GM18868 (cell line): ENCODE measurements around the gene ACTMAP.

ENCODE experiments used
- ATAC-seq: cut with Tn5 transposase; IDR thresholded peaks from one replicate; pipeline ENCODE4 v1.9.1; 2021; ENCODE audit warnings: mild to moderate bottlenecking, moderate library complexity; ENCODE audit not compliant: unreplicated experiment

The ACTMAP gene

DNA sequence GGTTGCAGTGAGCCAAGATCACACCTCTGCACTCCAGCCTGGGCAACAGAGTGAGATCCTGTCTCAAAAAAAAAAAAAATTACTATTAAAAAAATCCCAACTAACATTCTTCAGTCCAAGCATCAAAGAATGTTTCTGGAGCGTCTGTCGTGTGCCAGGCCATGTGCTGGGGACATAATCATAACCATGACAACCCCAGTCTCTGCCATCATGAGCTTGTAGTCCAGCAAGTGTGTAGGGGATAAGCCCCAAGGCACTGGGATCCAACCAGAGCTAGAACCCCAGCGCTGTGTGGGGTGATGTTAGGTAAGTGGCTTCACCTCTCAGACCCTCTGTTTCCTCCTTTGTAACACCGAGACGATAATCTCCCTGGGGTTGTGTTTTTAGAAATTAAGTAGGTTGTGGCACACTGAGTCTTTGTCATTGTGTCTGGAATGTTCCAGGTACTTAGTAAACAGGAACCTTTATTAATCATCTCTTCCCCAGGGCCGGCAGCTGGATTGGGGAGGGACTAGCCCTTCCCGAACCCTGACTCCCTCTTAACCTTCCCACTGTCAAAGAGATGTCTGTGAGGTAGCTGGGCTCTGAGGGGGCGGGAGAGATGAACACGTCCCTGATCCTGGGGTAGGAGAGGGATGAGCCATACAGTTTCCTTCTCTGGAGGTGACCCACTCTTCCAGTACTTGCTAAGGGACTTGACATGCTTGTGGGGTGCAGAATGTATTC is 28.2 kb downstream of the ACTMAP start:
- ATAC-seq, result no peak

DNA sequence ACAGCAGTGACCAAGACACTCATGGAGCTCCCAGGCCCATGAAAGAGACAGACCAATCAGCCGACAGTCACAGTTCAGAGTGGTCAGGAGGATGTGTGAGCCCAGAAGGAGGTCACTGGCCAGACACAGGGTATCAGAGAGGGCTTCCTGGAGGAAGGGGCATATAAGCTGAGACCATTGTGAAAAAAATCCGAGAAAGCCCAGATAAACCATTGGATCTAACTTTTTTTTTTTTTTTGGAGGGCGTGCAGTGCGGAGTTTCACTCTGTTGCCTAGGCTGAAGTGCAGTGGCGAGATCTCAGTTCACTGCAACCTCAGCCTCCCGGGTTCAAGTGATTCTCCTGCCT is 29.2 kb downstream of the ACTMAP start:
- no peak for ATAC-seq

DNA sequence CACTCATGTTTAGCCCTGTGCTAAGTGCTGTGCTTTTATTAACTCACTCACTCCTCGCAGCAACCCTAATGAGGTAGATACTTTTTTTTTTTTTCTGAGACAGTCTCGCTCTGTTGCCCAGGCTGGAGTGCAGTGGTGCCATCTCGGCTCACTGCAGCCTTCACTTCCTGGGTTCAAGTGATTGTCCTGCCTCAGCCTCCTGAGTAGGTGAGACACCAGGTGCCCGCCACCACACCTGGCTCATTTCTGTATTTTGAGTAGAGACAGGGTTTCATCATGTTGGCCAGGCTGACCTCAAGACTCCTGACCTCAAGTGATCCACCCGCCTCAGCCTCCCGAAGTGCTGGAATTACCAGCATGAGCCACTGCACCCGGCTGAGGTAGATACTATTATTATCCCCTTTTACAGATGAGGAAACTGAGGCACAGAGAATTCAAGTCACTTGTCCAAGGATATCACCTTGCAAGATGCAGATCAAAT is 30.8 kb downstream of the ACTMAP start:
- ATAC-seq, result no peak

DNA sequence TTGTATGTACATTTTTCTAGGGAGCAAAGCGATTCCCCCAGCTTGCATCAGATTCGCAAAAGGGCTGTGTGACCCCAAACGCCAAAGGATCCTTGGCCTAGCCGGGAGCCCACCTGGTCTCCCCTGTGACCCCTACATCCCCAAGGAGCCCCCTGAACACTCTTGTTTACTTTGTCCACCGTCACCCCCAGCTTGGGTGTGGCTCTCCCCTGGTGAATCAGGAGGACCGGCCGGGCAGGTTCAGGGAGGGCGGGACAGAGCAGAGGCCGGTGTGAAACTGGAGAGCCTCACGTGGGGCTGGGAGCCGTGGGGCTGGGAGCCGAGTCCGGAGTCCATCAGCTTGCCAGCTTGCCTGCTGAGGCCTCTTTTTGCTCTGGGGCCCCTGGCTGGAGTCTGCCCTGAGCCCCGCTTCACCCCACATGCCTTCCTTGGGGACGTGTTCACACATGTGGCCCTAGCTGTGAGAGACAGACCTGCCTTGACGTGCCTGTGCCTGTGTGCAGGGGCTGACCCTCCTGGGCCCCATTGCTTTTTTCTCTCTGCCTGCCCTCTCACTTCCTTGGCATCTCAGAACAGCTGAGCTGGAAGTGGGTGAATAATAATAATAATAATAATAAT is 31.4 kb downstream of the ACTMAP start:
- no peak for ATAC-seq

DNA sequence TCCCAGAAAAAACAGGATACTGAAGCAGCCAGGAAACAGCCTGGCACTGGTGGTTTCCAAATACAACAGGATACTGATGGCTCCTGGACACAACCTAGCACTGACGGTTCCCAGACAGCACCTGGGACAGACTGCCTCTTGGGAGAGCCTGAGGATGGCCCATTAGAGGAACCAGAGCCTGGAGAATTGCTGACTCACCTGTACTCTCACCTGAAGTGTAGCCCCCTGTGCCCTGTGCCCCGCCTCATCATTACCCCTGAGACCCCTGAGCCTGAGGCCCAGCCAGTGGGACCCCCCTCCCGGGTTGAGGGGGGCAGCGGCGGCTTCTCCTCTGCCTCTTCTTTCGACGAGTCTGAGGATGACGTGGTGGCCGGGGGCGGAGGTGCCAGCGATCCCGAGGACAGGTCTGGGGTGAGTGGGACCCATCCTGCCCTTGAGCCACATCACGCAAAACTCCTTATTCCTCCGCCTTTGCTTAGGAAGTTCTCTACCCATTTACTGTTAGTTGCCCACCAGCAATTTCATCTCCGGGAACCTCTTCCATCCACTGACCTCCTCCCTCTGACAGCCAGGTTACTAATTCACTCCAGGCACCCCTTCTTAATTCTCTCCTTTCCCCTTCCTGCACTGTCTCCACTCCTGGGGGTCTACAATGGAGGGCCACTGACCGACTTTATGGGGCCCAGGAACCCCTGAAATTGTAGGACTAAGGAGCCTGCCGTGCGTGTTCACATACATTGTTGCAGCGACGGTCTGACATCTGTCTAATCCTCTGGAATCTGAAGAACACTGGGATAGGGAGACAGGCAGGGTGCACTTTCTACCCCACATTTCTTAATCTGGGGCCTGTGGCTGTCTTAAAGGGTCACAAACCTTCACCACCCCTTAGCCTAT is 32.1 kb downstream of the ACTMAP start:
- ATAC-seq, result no peak

DNA sequence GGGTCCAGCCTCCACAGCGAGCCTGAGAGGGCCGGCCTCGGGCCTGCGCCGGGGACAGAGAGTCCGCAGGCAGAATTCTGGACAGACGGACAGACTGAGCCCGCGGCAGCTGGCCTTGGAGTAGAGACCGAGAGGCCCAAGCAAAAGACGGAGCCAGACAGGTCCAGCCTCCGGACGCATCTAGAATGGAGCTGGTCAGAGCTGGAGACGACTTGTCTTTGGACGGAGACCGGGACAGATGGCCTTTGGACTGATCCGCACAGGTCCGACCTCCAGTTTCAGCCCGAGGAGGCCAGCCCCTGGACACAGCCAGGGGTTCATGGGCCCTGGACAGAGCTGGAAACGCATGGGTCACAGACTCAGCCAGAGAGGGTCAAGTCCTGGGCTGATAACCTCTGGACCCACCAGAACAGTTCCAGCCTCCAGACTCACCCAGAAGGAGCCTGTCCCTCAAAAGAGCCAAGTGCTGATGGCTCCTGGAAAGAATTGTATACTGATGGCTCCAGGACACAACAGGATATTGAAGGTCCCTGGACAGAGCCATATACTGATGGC is 32.9 kb downstream of the ACTMAP start:
- no peak for ATAC-seq

DNA sequence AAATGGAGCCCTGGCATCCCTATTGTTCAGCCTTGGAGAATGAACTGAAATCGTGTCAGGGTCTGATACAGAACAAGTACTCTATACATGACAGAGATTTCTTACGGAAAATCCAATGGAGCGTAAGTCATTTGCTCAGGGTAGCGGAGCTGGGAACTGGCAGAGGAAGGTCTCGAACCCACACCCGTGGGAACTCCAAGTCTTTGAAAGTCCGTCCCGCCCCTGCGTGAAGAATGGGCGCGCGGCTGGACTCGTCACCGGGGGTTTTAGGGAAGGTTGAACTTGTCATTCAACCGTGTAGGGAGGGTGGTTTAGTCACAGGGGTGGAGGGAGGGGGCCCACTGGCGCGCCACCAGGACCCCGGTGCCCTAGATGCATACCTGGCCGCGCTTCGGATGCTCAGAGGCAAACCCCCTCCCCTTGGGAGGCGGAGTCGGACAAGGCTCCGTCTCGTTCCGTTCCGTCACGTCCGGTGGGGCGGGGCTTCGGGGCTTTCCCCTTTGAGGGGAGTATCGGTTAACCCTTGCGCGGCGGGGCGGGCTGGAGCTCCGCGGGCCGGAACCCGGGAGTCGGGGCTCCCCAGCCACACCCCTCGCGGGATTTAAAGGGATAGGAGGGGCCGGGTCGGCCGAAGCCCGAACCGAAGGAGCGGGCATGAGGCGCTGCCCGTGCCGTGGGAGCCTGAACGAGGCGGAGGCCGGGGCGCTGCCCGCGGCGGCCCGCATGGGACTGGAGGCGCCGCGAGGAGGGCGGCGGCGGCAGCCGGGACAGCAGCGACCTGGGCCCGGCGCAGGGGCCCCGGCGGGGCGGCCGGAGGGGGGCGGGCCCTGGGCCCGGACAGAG is 33.6 kb downstream of the ACTMAP start, which contains the start of the genes COQ8B and ITPKC:
COQ8B (minus strand) TSS at position 405 of the 843 bp plus-strand sequence. CDS start 2,254 bp downstream, outside the sequence.
ITPKC (plus strand) TSS at position 631 of the 843 bp plus-strand sequence; CDS start at position 655, 24 bp downstream.
- peak; percentile 61 for ATAC-seq

DNA sequence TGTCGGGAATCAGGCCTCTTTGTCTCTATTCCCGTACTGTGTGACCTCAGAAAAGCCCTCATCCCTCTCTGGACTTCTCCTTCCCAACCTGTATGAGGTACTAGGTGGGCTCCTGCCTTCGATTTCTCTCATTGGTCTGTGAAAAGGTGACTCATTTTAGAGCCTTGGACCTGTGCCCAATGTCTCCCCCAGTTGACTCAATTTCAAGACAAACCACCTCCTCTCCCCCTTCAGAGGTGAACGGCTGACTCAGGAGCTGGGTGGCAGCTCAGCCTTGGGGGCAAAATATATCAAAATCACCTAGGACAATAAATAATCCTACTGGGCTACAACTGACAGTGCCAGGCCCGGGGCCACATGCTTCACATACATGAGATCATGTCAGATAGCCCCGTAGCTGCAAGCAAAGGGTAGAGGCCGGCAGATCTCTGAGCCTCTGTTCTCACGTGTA is 34.2 kb downstream of the ACTMAP start:
- no peak for ATAC-seq

DNA sequence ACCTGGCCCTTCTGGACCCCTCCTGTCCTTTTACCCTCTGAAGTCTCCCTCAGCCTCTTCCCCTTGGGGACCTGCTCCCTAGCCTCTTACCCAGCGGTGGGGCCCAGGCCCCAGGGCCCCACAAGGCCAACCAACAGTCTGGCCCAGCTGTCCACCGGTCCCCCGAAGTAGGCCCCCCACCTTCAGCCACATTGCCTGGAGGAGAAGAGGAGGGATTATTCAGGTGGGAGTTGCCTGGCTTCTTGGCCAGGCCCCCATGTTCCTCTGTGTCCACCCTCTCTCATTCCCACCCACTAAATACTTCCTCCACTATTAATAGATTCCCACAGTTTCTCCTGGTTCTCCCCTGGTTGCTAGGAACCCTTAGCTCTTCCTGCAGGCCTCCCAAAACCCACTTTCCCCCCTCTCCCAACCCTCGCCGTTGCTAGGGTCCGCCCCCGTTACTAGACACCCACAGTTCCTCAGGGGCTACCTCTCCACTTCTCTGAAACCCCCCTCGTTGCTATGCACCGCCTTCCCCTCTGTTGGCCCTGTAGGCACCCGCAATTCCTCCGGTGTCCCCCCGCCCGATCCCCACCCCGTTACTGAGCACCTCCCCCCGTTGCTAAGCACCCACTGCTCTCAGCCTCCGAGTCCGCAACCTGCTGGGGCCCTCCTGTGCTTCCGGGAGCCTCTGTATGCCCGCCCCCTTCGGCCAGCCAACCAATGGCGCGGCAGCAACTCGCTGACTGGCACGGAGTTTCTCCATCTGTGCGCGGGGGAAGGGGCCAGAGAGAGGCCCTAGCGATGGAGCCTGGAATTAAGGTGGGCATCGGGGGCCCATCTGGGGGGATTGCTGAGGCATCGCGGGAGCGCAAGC is 35.6 kb downstream of the ACTMAP start:
- ATAC-seq, result peak; percentile 62

DNA sequence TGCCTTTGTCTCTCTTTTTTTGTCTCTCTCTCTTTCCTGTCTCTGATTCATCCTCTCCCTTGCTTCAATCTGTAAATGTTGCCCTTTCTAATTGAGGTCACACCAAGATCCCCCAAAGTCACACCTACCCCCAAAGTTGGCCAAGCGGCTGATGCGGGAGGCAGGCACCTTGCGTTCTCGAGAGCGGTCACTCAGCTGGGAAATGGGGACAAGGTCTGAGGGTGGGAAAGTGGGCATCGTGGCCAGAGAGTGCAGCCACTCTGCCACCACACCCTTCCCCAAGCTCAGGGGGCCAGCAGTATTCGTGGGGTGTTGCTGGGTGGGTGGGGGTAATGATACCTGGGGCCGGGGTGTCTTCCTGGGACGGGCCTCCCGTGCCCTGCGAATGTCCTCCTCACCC is 36.3 kb downstream of the ACTMAP start:
- ATAC-seq, result no peak

DNA sequence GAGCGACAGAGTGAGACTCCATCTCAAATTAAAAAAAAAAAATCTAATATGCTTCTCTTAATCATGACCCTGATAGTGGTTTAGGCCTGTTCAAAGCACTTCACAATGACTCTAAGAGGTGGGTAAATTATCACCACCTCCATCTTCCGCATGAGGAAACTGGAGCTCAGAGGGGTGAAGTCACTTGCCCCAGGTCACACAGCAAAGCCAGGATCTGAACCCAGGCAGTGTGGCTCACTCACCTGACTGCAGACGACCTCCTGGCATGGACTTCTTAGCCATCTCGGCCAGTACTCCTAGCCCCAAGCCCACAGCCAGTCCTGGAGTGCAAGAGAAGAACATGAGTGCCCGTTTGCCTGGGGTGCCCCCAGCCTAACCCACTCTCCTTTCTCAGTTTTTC is 40.5 kb downstream of the ACTMAP start:
- ATAC-seq, result no peak

DNA sequence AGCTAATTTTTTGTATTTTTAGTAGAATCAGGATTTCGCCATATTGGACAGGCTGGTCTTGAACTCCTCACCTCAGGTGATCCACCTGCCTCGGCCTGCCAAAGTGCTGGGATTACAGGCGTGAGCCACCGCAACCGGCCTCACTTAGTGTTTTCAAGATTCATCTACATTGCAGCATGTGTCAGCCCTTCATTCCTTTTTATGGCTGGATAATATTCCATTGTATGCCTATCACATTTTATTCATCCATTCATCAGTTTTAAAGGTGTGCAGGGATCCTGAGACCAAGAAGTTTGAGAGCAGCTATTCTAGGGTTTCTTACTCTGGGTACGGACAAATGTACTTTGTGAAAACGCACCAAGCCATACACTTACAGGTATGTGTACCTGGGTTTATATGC is 42.7 kb downstream of the ACTMAP start:
- no peak for ATAC-seq

DNA sequence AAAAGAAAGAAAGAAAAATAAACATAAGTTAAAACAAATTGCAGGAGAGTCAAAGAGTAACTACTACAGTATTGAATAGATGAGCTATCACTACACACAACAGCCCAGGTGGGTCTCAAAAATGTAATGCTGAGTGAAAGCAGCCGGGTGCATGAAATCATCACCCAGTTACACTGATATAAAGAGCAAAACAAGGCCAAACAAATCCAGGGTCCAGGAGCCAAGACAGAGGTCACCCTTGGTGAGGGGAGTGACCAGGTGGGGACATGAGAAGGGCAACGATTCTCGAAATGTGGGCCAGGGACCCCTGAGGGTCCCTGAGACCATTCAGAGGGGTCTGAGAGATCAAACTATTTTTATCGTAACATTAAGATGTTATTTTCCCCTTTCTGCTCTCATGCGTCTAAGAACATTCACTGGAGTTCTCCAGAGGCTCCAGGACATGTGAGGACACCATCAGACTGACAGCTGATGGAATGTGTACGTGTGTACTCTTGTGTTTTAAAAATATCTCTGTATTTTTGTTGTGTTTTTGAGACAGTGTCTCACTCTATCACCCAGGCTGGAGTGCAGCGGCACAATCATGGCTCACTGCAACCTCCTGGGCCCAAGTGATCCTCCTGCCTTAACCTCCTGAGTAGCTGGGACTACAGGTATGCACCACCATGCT is 44.2 kb downstream of the ACTMAP start:
- no peak for ATAC-seq

DNA sequence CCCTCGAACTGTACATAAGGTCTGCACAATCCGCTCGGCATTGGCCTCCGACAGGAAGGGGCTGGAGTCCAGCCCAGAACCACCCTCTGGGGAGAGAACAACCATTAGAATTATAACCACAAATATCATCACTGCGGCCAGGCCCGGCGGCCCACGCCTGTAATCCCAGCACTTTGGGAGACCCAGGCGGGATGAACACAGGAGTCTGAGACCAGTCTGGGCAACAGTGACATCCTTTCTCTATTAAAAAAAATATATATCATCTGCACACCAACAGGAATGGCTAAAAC is 45.0 kb downstream of the ACTMAP start:
- no peak for ATAC-seq

DNA sequence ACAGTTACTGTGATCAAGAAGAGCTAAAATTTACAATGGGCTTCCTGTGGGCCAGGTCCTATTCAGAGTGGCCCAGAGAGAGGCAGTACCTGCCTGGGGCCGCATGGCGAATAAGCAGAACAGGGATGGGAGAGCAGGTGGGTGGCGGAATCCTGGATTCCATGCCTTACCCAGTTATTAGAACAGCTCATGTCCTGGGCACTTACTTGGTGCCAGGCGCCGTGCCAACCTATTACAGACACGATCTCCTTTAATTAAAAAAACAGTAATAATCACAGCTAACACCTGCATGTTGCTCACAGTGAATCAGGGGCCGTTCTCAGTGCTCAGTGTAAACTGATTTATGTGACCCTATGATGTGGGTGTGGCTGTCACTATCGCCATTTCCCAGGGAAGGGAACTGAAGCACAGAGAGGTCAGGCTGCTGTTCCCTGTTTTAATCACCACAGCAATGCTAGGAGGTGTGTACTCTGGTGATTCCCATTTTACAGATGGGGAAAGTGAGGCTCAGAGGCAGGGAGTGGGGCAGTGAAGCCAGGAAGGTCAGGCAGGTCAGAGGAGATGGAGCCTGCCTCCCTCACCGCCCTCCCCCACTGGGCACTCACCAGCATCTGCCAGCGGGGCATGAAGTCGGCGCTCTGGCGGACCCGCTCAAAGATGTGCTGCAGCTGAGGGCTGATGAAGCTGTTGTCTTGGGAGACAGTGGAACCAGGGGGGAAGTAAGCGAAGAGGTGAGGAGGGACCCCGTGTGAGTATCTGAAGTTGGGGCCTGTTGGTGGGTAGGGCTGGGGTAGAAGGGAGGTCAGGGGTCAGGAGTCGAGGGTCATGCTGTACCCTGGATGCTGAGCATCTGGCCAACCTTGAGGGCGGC is 45.6 kb downstream of the ACTMAP start:
- no peak for ATAC-seq

DNA sequence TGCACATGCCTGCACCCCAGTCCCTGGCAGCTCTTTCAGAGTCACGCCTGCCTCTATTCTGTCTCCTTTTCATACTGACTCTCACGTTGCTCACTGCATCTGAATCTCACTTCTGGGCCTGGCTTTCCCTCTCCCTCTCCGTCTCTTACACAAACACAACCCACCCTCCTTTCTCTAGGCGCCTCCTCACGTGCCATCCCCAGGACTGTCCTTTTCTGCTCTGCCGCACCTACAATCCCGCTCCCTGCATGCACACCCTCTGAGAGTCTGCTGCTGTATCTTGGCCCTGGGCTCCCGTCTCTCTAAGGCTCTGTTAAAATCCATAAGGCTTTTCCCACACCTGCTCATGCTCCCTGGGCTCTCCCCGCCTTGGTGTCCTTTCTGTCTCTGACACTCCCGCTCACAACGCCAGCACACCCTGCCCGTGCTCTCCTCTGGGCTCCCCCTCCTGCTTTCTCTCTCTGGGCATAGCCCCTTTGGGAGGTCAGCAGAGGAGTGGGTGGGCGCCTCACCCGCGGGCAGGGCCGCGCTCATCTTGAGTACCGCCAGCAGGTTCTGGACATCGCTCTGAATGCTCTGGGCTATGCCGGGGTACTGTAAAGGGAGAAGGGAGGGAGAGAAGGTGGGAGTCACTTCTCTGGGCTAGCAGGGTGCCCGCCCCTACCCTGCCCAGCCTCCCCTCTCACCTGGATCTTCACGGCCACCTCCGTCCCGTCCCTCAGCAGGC is 47.1 kb downstream of the ACTMAP start:
- ATAC-seq, result no peak

DNA sequence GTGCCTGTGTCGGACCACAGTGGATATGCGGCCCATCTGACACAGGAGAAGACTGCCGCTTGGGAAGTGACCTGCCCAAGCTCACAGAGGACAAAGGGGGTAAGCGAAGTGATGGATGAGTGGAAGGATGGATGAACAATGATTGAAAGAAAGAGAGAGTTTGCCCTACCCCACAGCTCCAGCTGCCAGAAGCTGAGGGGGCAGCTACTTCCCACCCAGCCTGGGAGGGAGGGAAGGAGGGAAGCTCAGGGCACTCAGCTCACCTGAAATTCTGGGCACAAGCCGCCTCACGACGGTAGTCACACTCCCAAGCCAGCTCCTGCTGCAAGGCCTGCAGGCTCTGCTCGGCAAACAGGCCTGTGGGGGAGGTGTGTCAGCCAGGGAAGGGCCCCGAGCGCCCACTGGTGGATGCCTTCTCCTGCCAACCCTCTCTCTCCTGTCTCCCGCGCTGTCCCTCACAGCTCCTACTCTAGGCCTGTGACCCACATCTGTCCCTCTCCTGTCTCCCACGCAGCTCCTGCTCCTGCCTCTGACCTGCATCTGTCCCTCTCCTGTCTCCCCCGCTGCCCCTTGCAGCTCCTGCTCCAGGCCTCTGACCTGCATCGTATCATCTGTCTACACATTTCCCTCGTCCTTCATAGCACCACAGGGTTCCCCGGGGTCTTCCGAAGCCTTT is 47.8 kb downstream of the ACTMAP start:
- ATAC-seq, result no peak
